Measurements from ENCODE around the gene CKAP2L. TPM values are rescaled to one million over a fixed set of nuclear protein-coding genes. Genes with fewer than 3 reads are reported as not detected.

The CKAP2L gene
- total and polyA plus RNA-seq, 2 experiments from 2014 or later = 6.6 to 10.9 TPM

DNA sequence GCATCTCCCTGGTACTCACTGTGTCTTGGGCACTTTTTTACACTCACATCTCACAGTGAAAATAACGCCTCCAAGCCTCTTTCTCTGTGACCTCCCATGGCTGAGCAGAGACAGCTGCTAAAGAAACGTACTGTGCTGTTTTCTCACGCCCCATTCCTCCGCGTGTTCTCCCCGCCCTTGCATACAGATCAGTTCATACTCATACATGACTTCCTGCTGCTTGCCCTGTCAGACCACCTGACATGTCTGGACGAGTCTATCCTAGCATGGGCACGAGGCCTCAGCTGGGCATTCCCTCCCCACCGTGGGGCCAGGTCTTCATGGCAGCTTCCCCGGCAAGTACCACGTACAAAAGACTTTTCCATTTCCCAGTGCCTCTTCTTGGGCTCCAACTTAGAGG is 41.1 kb upstream of the CKAP2L start:
- Histone ChIP-seq H3K9me2 (ENCODE audit: insufficient read depth) (no peaks in the 10 kb centered on the region), H3F3A (ENCODE audit: insufficient read depth) (peaks cover 4% of the 10 kb centered on the region; the same call in 1 of the 2 replicates), H4K20me1 (ENCODE audit: insufficient read depth) (no peaks in the 10 kb centered on the region), H3K79me2 (ENCODE audit: insufficient read depth) (no peaks in the 10 kb centered on the region), H3K9me3 (ENCODE audit: low read depth) (no peaks in the 10 kb centered on the region), H3K4me1 (ENCODE audit: insufficient read depth) (no peaks in the 10 kb centered on the region; the same call in 1 of the 2 replicates), H3K36me3 (ENCODE audit: low read depth) (no peaks in the 10 kb centered on the region), H3K4me3 (no peak overlapping the region), H3K27ac (no peak overlapping the region), H2AFZ (no peak overlapping the region), H3K27me3 (replicated peaks; ENCODE audit: insufficient read depth) (no peaks in the 10 kb centered on the region), H3K9ac (no peak overlapping the region), H3K4me2 (ENCODE audit: unreplicated experiment) (no peak overlapping the region)
- in situ Hi-C loops (cut with MboI) = no loop called here
- 79 to 80% methylated on average over 11 of the region's 11 CpGs for WGBS, 2 experiments (ENCODE audit: low coverage in 1 of 2, low lambda C conversion rate in 2 of 2, missing lambda C conversion rate in 2 of 2)
- no peak for TF ChIP-seq EZH2 (IDR thresholded peaks at IDR 0.05; ENCODE audit: insufficient read depth, poor library complexity, severe bottlenecking)
- DNase-seq = no peak

DNA sequence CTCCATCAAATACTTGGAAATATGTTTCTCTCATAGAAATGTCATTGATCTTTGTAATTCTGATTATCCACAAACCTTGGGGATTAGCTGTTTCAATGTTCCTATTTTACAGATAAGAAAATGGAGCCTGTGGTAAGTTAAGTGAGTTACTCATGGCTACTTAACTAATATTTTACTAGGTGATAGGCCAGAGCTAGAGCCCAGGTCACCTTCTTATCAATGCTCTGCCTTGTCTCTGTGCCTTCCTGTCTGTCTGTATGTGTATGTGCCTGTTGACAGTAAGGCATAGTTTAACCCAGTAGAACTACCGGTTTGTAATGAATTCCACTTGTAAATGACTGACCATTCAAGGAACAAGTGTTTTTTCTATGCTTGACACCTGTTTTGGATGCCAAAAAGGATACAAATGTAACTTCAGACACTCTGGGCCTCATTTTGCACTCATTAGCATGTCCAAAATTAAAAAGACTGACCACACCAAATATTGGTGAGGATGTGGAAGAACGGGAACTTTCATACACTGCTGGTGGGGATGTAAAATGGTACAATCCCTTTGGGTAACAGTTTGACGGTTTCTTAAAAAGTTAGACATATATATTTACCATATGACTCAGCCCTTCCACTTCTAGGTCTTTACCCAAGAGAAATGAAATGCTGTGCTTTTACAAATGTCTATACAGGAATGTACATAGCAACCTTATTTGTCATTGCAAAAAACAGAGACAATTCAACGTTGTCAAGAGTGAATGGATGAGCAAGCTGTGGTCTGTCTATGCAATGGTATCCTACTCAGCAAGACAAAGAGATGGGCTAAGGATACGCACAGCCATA is 39.5 kb upstream of the CKAP2L start:
- no peak overlapping the region for H3K4me2 ChIP-seq (ENCODE audit: unreplicated experiment)
- no peaks in the 10 kb centered on the region for H3K36me3 ChIP-seq (ENCODE audit: low read depth)
- H3K4me3 ChIP-seq = no peak overlapping the region
- no peaks in the 10 kb centered on the region for H3K9me3 ChIP-seq (ENCODE audit: low read depth)
- no peaks in the 10 kb centered on the region for H4K20me1 ChIP-seq (ENCODE audit: insufficient read depth)
- H3K27me3 ChIP-seq (replicated peaks; ENCODE audit: insufficient read depth) = no peaks in the 10 kb centered on the region
- in situ Hi-C loops (cut with MboI) = no loop called here
- no peak overlapping the region for H2AFZ ChIP-seq
- DNase-seq = peak; percentile 73
- H3K79me2 ChIP-seq (ENCODE audit: insufficient read depth) = no peaks in the 10 kb centered on the region
- TF ChIP-seq EZH2 (IDR thresholded peaks at IDR 0.05; ENCODE audit: insufficient read depth, poor library complexity, severe bottlenecking) (no peak), EZH2phosphoT487 (IDR thresholded peaks at IDR 0.05; ENCODE audit: insufficient read depth, low read depth) (no peak)
- H3K4me1 ChIP-seq (ENCODE audit: insufficient read depth) = no peaks in the 10 kb centered on the region; the same call in 1 of the 2 replicates
- H3K27ac ChIP-seq = no peak overlapping the region
- no peak overlapping the region for H3K9ac ChIP-seq
- WGBS, 2 experiments (ENCODE audit: low coverage in 1 of 2, low lambda C conversion rate in 2 of 2, missing lambda C conversion rate in 2 of 2) = 71% methylated on average over 5 of the region's 5 CpGs
- peaks cover 4% of the 10 kb centered on the region; the same call in 1 of the 2 replicates for H3F3A ChIP-seq (ENCODE audit: insufficient read depth)
- H3K9me2 ChIP-seq (ENCODE audit: insufficient read depth) = no peaks in the 10 kb centered on the region

DNA sequence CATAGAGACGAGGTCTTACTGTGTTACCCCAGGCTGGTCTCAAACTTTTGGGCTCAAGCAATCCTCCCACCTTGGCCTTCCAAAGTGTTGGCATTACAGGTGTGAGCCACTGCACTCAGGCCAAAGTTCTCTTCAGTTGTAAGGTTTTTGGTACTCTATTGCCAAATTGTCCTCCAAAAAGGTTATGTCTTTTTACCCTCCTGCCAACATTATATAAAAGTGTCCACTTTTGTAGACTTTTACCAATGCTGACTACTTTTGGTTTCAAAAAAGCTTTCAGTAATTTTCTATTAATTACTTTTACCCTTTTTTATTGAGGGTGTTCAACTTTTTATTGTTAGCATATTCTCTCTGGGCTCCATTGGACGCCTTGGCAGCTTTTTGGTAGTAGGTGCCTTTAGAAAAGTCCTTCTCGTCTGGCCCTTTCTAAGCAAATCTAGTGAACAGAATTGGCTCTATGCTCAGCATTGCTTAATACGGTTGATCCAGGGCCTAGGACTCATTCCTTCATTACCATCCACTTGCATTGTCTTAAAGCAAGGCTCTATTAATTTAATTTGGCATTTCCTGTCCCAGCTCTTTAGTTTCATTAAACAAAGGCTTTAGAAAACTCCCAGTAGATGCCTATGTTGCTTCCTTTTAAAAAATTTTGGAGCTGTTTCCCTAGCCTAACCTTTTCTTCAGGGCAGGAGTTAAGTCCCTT is 36.6 kb upstream of the CKAP2L start:
- 53 to 56% methylated on average over 4 of the region's 4 CpGs for WGBS, 2 experiments (ENCODE audit: low coverage in 1 of 2, low lambda C conversion rate in 2 of 2, missing lambda C conversion rate in 2 of 2)
- Histone ChIP-seq H3K4me3 (no peak overlapping the region), H3K9ac (no peak overlapping the region), H3K27me3 (replicated peaks; ENCODE audit: insufficient read depth) (no peaks in the 10 kb centered on the region), H2AFZ (no peak overlapping the region), H4K20me1 (ENCODE audit: insufficient read depth) (no peaks in the 10 kb centered on the region), H3F3A (ENCODE audit: insufficient read depth) (peaks cover 4% of the 10 kb centered on the region; the same call in 1 of the 2 replicates), H3K36me3 (ENCODE audit: low read depth) (no peaks in the 10 kb centered on the region), H3K4me1 (ENCODE audit: insufficient read depth) (no peaks in the 10 kb centered on the region; the same call in 1 of the 2 replicates), H3K9me2 (ENCODE audit: insufficient read depth) (no peaks in the 10 kb centered on the region), H3K4me2 (ENCODE audit: unreplicated experiment) (no peak overlapping the region), H3K9me3 (ENCODE audit: low read depth) (no peaks in the 10 kb centered on the region), H3K27ac (no peak overlapping the region), H3K79me2 (ENCODE audit: insufficient read depth) (no peaks in the 10 kb centered on the region)
- TF ChIP-seq EZH2phosphoT487 (IDR thresholded peaks at IDR 0.05; ENCODE audit: insufficient read depth, low read depth) = no peak
- no peak for TF ChIP-seq EZH2 (IDR thresholded peaks at IDR 0.05; ENCODE audit: insufficient read depth, poor library complexity, severe bottlenecking)
- in situ Hi-C loops (cut with MboI) = no loop called here
- DNase-seq = no peak

DNA sequence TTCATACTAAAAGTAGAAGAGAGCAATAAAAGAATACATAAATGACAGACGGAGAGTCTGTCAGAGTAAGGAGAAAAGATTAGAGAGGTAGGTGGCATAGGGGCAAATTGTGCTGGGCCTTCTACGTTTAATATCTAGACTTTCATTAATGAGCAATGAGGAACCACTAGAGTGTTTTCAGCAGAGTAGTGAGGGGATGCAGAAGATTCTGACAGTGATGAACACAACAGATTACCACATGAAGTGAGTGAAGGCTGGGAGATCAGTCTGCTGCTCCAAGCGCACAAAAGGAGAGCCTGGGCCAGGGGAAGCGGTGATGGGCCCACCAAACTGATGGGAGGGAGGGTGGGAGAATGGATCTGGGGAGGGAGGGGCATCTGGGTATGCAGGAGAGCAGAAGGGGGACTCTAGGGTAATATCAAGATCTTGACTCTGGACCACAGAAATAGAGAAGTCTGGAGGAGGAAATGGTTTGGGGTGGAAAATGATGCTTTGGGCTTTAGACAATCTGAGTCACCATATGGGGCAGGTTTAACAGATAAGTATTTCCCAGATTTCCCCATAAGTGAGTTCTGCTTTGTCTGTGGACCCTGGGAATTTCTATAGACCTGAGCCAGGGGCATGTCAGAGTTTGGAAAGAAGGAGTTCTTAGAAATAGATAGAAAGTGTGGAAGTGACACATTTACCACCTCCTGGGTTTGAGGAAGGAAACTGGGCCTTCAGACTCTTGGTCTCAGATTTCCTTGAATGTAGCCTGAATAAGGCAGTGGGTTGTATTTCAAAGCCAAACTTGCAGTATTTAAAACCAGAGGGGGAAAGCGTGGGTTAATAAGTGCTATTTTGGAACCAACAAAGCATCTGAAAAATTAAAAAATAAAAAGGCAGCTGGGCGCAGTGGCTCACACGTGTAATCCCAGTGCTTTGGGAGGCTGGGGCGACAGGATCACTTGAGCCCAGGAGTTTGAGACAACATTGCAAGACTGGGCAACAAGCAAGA is 34.9 kb upstream of the CKAP2L start:
- Histone ChIP-seq H3K79me2 (ENCODE audit: insufficient read depth) (no peaks in the 10 kb centered on the region), H3K9me3 (ENCODE audit: low read depth) (no peaks in the 10 kb centered on the region), H3F3A (ENCODE audit: insufficient read depth) (peaks cover 6% of the 10 kb centered on the region; the same call in 1 of the 2 replicates), H3K27me3 (replicated peaks; ENCODE audit: insufficient read depth) (no peaks in the 10 kb centered on the region), H3K9me2 (ENCODE audit: insufficient read depth) (no peaks in the 10 kb centered on the region; the same call in 1 of the 2 replicates), H3K9ac (no peak overlapping the region), H3K4me1 (ENCODE audit: insufficient read depth) (peaks cover 6% of the 10 kb centered on the region), H3K27ac (no peak overlapping the region), H2AFZ (no peak overlapping the region), H3K4me2 (ENCODE audit: unreplicated experiment) (no peak overlapping the region), H3K36me3 (ENCODE audit: low read depth) (no peaks in the 10 kb centered on the region), H3K4me3 (no peak overlapping the region), H4K20me1 (ENCODE audit: insufficient read depth) (no peaks in the 10 kb centered on the region)
- DNase-seq = no peak
- in situ Hi-C loops (cut with MboI) = no loop called here
- TF ChIP-seq EZH2phosphoT487 (IDR thresholded peaks at IDR 0.05; ENCODE audit: insufficient read depth, low read depth) (no peak), EZH2 (IDR thresholded peaks at IDR 0.05; ENCODE audit: insufficient read depth, poor library complexity, severe bottlenecking) (no peak)
- WGBS, 2 experiments (ENCODE audit: low coverage in 1 of 2, low lambda C conversion rate in 2 of 2, missing lambda C conversion rate in 2 of 2) = 77 to 78% methylated on average over 8 of the region's 8 CpGs

Measured in GM23248 (cell line).